HEK293 (cell line): ENCODE results near the gene PPP3CA.

ENCODE experiments used
- CTCF ChIA-PET: fragments of 350-600 bp; formaldehyde crosslinking; extraction: SDS; loops from one replicate; lab custom pipeline; 2021; ENCODE audit warnings: antibody characterized with exemption; lab: Yijun Ruan, JAX
- POLR2A ChIA-PET: fragments of 300-600 bp; formaldehyde crosslinking; extraction: SDS; loops from one replicate; lab custom pipeline; 2020; ENCODE audit warnings: antibody characterized with exemption, inconsistent platforms; lab: Yijun Ruan, JAX
- H3K27ac ChIP-seq: fragments of 200-500 bp; sonication (Bioruptor generic); 2 replicates; pipeline ENCODE4 v1.5.1; 2014; ENCODE audit warnings: low read depth, low read length, control low read depth, inconsistent platforms; ENCODE audit errors: extremely low read depth
- H3K36me3 ChIP-seq, 2 experiments: fragments of 200-500 bp in 1 of 2; sonication (Bioruptor generic) in 1 of 2; 1 replicate in 1 of 2; 2 replicates in 1 of 2; pipeline ENCODE4 v1.5.1; 2014 to 2017; ENCODE audit warnings: inconsistent platforms in 2 of 2, low read length in 2 of 2; ENCODE audit not compliant: control insufficient read depth in 2 of 2, insufficient read depth in 1 of 2
- H3K4me1 ChIP-seq: fragments of 200-500 bp; sonication (Bioruptor generic); 2 replicates; pipeline ENCODE4 v1.5.1; 2014; ENCODE audit warnings: mild to moderate bottlenecking, low read length, inconsistent platforms; ENCODE audit not compliant: control insufficient read depth, insufficient read depth
- H3K4me3 ChIP-seq: 2 replicates; pipeline ENCODE4 v1.5.1; 2011; ENCODE audit warnings: low read depth, mild to moderate bottlenecking, control low read depth, low read length, moderate library complexity
- H3K9me3 ChIP-seq: fragments of 200-500 bp; sonication (Bioruptor generic); 2 replicates; pipeline ENCODE4 v1.5.1; 2014; ENCODE audit warnings: low read depth, low read length, inconsistent platforms; ENCODE audit not compliant: control insufficient read depth, insufficient read depth
- BCL11A ChIP-seq: fragments of 450-650 bp; formaldehyde crosslinking; IDR thresholded peaks from 2 replicates; pipeline ENCODE4 v1.5.1; 2016; ENCODE audit warnings: low read depth, missing biosample characterization, missing genetic modification characterization
- GFI1B ChIP-seq: fragments of 450-650 bp; formaldehyde crosslinking; IDR thresholded peaks from 2 replicates; pipeline ENCODE4 v1.5.1; 2016; ENCODE audit warnings: missing biosample characterization, missing genetic modification characterization
- GLI2 ChIP-seq: fragments of 450-650 bp; formaldehyde crosslinking; IDR thresholded peaks from 2 replicates; pipeline ENCODE4; 2017; ENCODE audit warnings: missing biosample characterization, missing genetic modification characterization, low read depth, borderline replicate concordance
- KLF1 ChIP-seq: fragments of 450-650 bp; formaldehyde crosslinking; IDR thresholded peaks from 2 replicates; pipeline ENCODE4 v1.5.1; 2016; ENCODE audit warnings: missing biosample characterization, missing genetic modification characterization
- KLF17 ChIP-seq: fragments of 450-650 bp; formaldehyde crosslinking; IDR thresholded peaks from 2 replicates; pipeline ENCODE4 v1.5.1; 2016; ENCODE audit warnings: missing biosample characterization, missing genetic modification characterization
- MEIS1 ChIP-seq: sonication (generic); formaldehyde crosslinking; IDR thresholded peaks from 2 replicates; pipeline ENCODE4 v1.8.1; 2022; ENCODE audit warnings: missing genetic modification reagents, mild to moderate bottlenecking, borderline replicate concordance
- OSR2 ChIP-seq: fragments of 450-650 bp; formaldehyde crosslinking; IDR thresholded peaks from 2 replicates; pipeline ENCODE4 v1.5.1; 2016; ENCODE audit warnings: missing biosample characterization, missing genetic modification characterization
- SCRT1 ChIP-seq: fragments of 450-650 bp; formaldehyde crosslinking; IDR thresholded peaks from 2 replicates; pipeline ENCODE4 v1.5.1; 2016; ENCODE audit warnings: missing biosample characterization, missing genetic modification characterization, borderline replicate concordance
- WT1 ChIP-seq: fragments of 450-650 bp; formaldehyde crosslinking; IDR thresholded peaks from 2 replicates; pipeline ENCODE4 v1.5.1; 2016; ENCODE audit warnings: missing biosample characterization, missing genetic modification characterization
- ZBTB21 ChIP-seq: fragments of 450-650 bp; formaldehyde crosslinking; IDR thresholded peaks from 2 replicates; pipeline ENCODE4 v1.5.1; 2017; ENCODE audit warnings: missing biosample characterization, missing genetic modification characterization
- ZBTB7A ChIP-seq: fragments of 450-650 bp; formaldehyde crosslinking; IDR thresholded peaks from 2 replicates; pipeline ENCODE4 v1.5.1; 2016; ENCODE audit warnings: low read depth, missing biosample characterization, missing genetic modification characterization
- ZNF23 ChIP-seq: fragments of 450-650 bp; formaldehyde crosslinking; IDR thresholded peaks from 2 replicates; pipeline ENCODE4 v1.5.1; 2016; ENCODE audit warnings: missing biosample characterization, missing genetic modification characterization, borderline replicate concordance
- ZNF26 ChIP-seq: fragments of 450-650 bp; formaldehyde crosslinking; IDR thresholded peaks from 2 replicates; pipeline ENCODE4 v1.5.1; 2016; ENCODE audit warnings: missing biosample characterization, missing genetic modification characterization
- ZNF292 ChIP-seq: fragments of 450-650 bp; formaldehyde crosslinking; IDR thresholded peaks from 2 replicates; pipeline ENCODE4 v1.5.1; 2016; ENCODE audit warnings: low read depth, missing biosample characterization, missing genetic modification characterization, borderline replicate concordance
- ZNF366 ChIP-seq: fragments of 450-650 bp; formaldehyde crosslinking; conservative IDR thresholded peaks from 2 replicates; pipeline ENCODE4 v1.5.1; 2016; ENCODE audit warnings: missing biosample characterization, missing genetic modification characterization
- ZNF530 ChIP-seq: fragments of 450-650 bp; formaldehyde crosslinking; IDR thresholded peaks from 2 replicates; pipeline ENCODE4 v1.5.1; 2016; ENCODE audit warnings: low read depth, missing biosample characterization, missing genetic modification characterization
- ZNF561 ChIP-seq: fragments of 450-650 bp; IDR thresholded peaks from 2 replicates; pipeline ENCODE4 v1.5.1; 2018; ENCODE audit warnings: missing biosample characterization, missing genetic modification characterization, borderline replicate concordance
- ZNF571 ChIP-seq: fragments of 450-650 bp; formaldehyde crosslinking; IDR thresholded peaks from 2 replicates; pipeline ENCODE4 v1.5.0; 2017; ENCODE audit warnings: missing biosample characterization, missing genetic modification characterization
- ZNF585B ChIP-seq: fragments of 450-650 bp; formaldehyde crosslinking; IDR thresholded peaks from 2 replicates; pipeline ENCODE4 v1.5.1; 2016; ENCODE audit warnings: missing biosample characterization, missing genetic modification characterization
- ZNF670 ChIP-seq: fragments of 450-650 bp; formaldehyde crosslinking; IDR thresholded peaks from 2 replicates; pipeline ENCODE4 v1.5.1; 2016; ENCODE audit warnings: missing biosample characterization, missing genetic modification characterization, low read depth
- ZNF677 ChIP-seq: fragments of 450-650 bp; IDR thresholded peaks from 2 replicates; pipeline ENCODE4 v1.5.0; 2018; ENCODE audit warnings: missing biosample characterization, mild to moderate bottlenecking, missing genetic modification characterization, moderate library complexity
- ZNF692 ChIP-seq: fragments of 450-650 bp; formaldehyde crosslinking; IDR thresholded peaks from 2 replicates; pipeline ENCODE4 v1.5.1; 2016; ENCODE audit warnings: missing biosample characterization, missing genetic modification characterization
- ZNF701 ChIP-seq: fragments of 450-650 bp; formaldehyde crosslinking; IDR thresholded peaks from 2 replicates; pipeline ENCODE4 v1.5.1; 2016; ENCODE audit warnings: missing biosample characterization, missing genetic modification characterization
- ZNF785 ChIP-seq: fragments of 450-650 bp; formaldehyde crosslinking; IDR thresholded peaks from 2 replicates; pipeline ENCODE4 v1.5.1; 2016; ENCODE audit warnings: missing biosample characterization, missing genetic modification characterization

The PPP3CA gene

GRCh38 chr4:101128473-101128872 is 218.9 kb downstream of the PPP3CA start:
- POLR2A ChIA-PET: no interaction called here
- Histone ChIP-seq H3K36me3 (no peaks in the 10 kb centered on the region), H3K4me3 (no peak overlapping the region), H3K27ac (no peak overlapping the region), H3K4me1 (no peaks in the 10 kb centered on the region), H3K9me3 (no peaks in the 10 kb centered on the region)
- TF ChIP-seq ZNF292 (tag by site-specific recombination): no peak
- no peak for TF ChIP-seq OSR2
- no peak for TF ChIP-seq ZNF571
- TF ChIP-seq MEIS1 (CRISPR knock-in tag): no peak
- TF ChIP-seq ZNF366: no peak
- TF ChIP-seq ZBTB21 (tag by site-specific recombination): no peak
- no peak for TF ChIP-seq SCRT1 (tag by site-specific recombination)
- no peak for TF ChIP-seq ZNF692 (tag by site-specific recombination)
- no peak for TF ChIP-seq ZNF26
- TF ChIP-seq GFI1B: no peak
- TF ChIP-seq ZNF585B: no peak
- TF ChIP-seq KLF17 (tag by site-specific recombination): no peak
- no peak for TF ChIP-seq WT1 (tag by site-specific recombination)
- TF ChIP-seq KLF1 (tag by site-specific recombination): no peak
- no peak for TF ChIP-seq BCL11A (tag by site-specific recombination)
- no peak for TF ChIP-seq ZNF561
- no peak for TF ChIP-seq ZNF530 (tag by site-specific recombination)
- TF ChIP-seq ZBTB7A (tag by site-specific recombination): no peak
- TF ChIP-seq GLI2 (tag by site-specific recombination): no peak
- CTCF ChIA-PET: no interaction called here

- Histone ChIP-seq H3K4me3 (no peak overlapping the region), H3K9me3 (no peaks in the 10 kb centered on the region), H3K36me3 (no peaks in the 10 kb centered on the region), H3K4me1 (no peaks in the 10 kb centered on the region), H3K27ac (no peak overlapping the region)
- ChIA-PET POLR2A (no interaction called here), CTCF (interaction anchor here (0.6 to 0.7 kb wide), 2 partner anchors 42 to 191 kb away, joined by 3 to 4 read pairs; no protein-coding TSS in a partner anchor)
- no peak for TF ChIP-seq ZNF701 (tag by site-specific recombination)
- no peak for TF ChIP-seq ZNF23
- TF ChIP-seq ZNF785 (tag by site-specific recombination): no peak
- TF ChIP-seq ZNF677 (tag by site-specific recombination): no peak
- no peak for TF ChIP-seq ZNF670 (tag by site-specific recombination)
- no peak for TF ChIP-seq ZBTB21 (tag by site-specific recombination)
Observed at GRCh38 chr4:101127176-101127790, 220.0 kb downstream of the PPP3CA start.
